H9 (cell line): ENCODE results near the gene TCF4. TPM values are rescaled to one million over a fixed set of nuclear protein-coding genes. Genes with fewer than 3 reads are reported as not detected.

ENCODE experiments used
- DNase-seq: peaks from one replicate; pipeline ENCODE4 v3.0.0-alpha.2; 2017
- H2AFZ ChIP-seq: one replicate; pipeline ENCODE4 v1.6.1; 2013; ENCODE audit warnings: mild to moderate bottlenecking, low read length, control low read depth, moderate library complexity
- H2AK5ac ChIP-seq: 2 replicates; pipeline ENCODE4 v1.6.1; 2013; ENCODE audit warnings: low read length, control low read depth, mixed read lengths; ENCODE audit not compliant: insufficient read length
- H2BK120ac ChIP-seq: one replicate; pipeline ENCODE4 v1.6.1; 2013; ENCODE audit warnings: low read depth, mild to moderate bottlenecking, low read length, control low read depth, inconsistent platforms; ENCODE audit not compliant: poor library complexity, severe bottlenecking
- H2BK12ac ChIP-seq: 2 replicates; pipeline ENCODE4 v1.6.1; 2013; ENCODE audit warnings: low read length, control low read depth, mixed read lengths, low read depth; ENCODE audit not compliant: insufficient read length
- H2BK15ac ChIP-seq: 2 replicates; pipeline ENCODE4 v1.6.1; 2013; ENCODE audit warnings: low read depth, low read length, control low read depth
- H2BK20ac ChIP-seq: one replicate; pipeline ENCODE4 v1.6.1; 2013; ENCODE audit warnings: low read depth, mild to moderate bottlenecking, low read length, control low read depth, inconsistent platforms; ENCODE audit not compliant: poor library complexity, severe bottlenecking
- H2BK5ac ChIP-seq: 2 replicates; pipeline ENCODE4 v1.6.1; 2013; ENCODE audit warnings: low read length, control low read depth, mixed read lengths; ENCODE audit not compliant: insufficient read length
- H3K14ac ChIP-seq: 2 replicates; pipeline ENCODE4 v1.6.1; 2013; ENCODE audit warnings: low read length, control low read depth; ENCODE audit not compliant: insufficient read depth
- H3K18ac ChIP-seq: 2 replicates; pipeline ENCODE4 v1.6.1; 2013; ENCODE audit warnings: low read depth, mild to moderate bottlenecking, mixed read lengths, low read length, control low read depth; ENCODE audit not compliant: insufficient read length
- H3K23ac ChIP-seq: 2 replicates; pipeline ENCODE4 v1.6.1; 2013; ENCODE audit warnings: low read length, control low read depth, mixed read lengths, low read depth; ENCODE audit not compliant: insufficient read length
- H3K23me2 ChIP-seq: 2 replicates; pipeline ENCODE4 v1.6.1; 2013; ENCODE audit warnings: low read depth, mild to moderate bottlenecking, mixed read lengths, low read length, control low read depth; ENCODE audit not compliant: insufficient read length, poor library complexity, severe bottlenecking
- H3K27ac ChIP-seq: 2 replicates; pipeline ENCODE4 v1.5.1; 2013; ENCODE audit warnings: low read length, control low read depth, mixed read lengths, low read depth; ENCODE audit not compliant: insufficient read length
- H3K27me3 ChIP-seq: 2 replicates; pipeline ENCODE4 v1.6.1; 2013; ENCODE audit warnings: low read length, control low read depth, inconsistent platforms; ENCODE audit not compliant: insufficient read depth
- H3K4ac ChIP-seq: 2 replicates; pipeline ENCODE4 v1.6.1; 2013; ENCODE audit warnings: low read depth, mild to moderate bottlenecking, control low read depth, inconsistent platforms, low read length, moderate library complexity
- H3K4me1 ChIP-seq: 2 replicates; pipeline ENCODE4 v1.6.1; 2013; ENCODE audit warnings: low read length, control low read depth, inconsistent platforms; ENCODE audit not compliant: insufficient read depth
- H3K4me2 ChIP-seq: 2 replicates; pipeline ENCODE4 v1.6.1; 2013; ENCODE audit warnings: low read length, control low read depth, mixed read lengths; ENCODE audit not compliant: insufficient read length, insufficient read depth
- H3K56ac ChIP-seq: 2 replicates; pipeline ENCODE4 v1.6.1; 2013; ENCODE audit warnings: low read depth, mild to moderate bottlenecking, mixed read lengths, low read length, control low read depth; ENCODE audit not compliant: insufficient read length
- H3K79me1 ChIP-seq: 2 replicates; pipeline ENCODE4 v1.6.1; 2013; ENCODE audit warnings: low read depth, mild to moderate bottlenecking, moderate library complexity, low read length, control low read depth, inconsistent platforms; ENCODE audit not compliant: insufficient read depth, poor library complexity, severe bottlenecking
- H3K79me2 ChIP-seq: 2 replicates; pipeline ENCODE4 v1.6.1; 2013; ENCODE audit warnings: low read length, control low read depth, inconsistent platforms; ENCODE audit not compliant: insufficient read depth
- H3K9ac ChIP-seq: 2 replicates; pipeline ENCODE4 v1.6.1; 2013; ENCODE audit warnings: low read length, control low read depth, mixed read lengths; ENCODE audit not compliant: insufficient read length; ENCODE audit errors: extremely low read depth
- H3K9me3 ChIP-seq: one replicate; pipeline ENCODE4 v1.6.1; 2013; ENCODE audit warnings: low read depth, low read length, inconsistent platforms; ENCODE audit not compliant: control insufficient read depth
- H3T11ph ChIP-seq: one replicate; pipeline ENCODE4 v1.6.1; 2013; ENCODE audit warnings: mild to moderate bottlenecking, low read length, control low read depth, inconsistent platforms
- H4K20me1 ChIP-seq: one replicate; pipeline ENCODE4 v1.6.1; 2013; ENCODE audit not compliant: control insufficient read depth, insufficient read length, insufficient read depth
- H4K5ac ChIP-seq: 2 replicates; pipeline ENCODE4 v1.6.1; 2013; ENCODE audit warnings: low read depth, mild to moderate bottlenecking, mixed read lengths, low read length, control low read depth; ENCODE audit not compliant: insufficient read length
- H4K8ac ChIP-seq: replicated peaks from 2 replicates; pipeline ENCODE4 v1.6.1; 2013; ENCODE audit warnings: low read length, control low read depth, mixed read lengths, low read depth; ENCODE audit not compliant: insufficient read length
- H4K91ac ChIP-seq: 2 replicates; pipeline ENCODE4 v1.6.1; 2013; ENCODE audit warnings: low read depth, mild to moderate bottlenecking, moderate library complexity, mixed read lengths, low read length, control low read depth; ENCODE audit not compliant: insufficient read length
- H3K27ac Mint-ChIP-seq, 3 experiments: 2 replicates in 2 of 3; 3 replicates in 1 of 3; pipeline ENCODE4 v1.8.0; 2020 to 2021; ENCODE audit warnings: mixed read lengths in 3 of 3, mild to moderate bottlenecking in 1 of 3, moderate library complexity in 1 of 3
- H3K27me3 Mint-ChIP-seq: 2 replicates; pipeline ENCODE4 v1.8.0; 2021; ENCODE audit warnings: low read depth, mild to moderate bottlenecking, moderate library complexity, mixed read lengths
- H3K36me3 Mint-ChIP-seq, 3 experiments: 2 replicates in 2 of 3; 3 replicates in 1 of 3; pipeline ENCODE4 v1.8.0; 2020 to 2021; ENCODE audit warnings: low read depth in 3 of 3, mixed read lengths in 3 of 3; ENCODE audit not compliant: insufficient read depth in 1 of 3
- H3K4me1 Mint-ChIP-seq, 2 experiments: 2 replicates each; pipeline ENCODE4 v1.8.0; 2020; ENCODE audit warnings: mixed read lengths in 2 of 2
- H3K4me3 Mint-ChIP-seq, 2 experiments: 2 replicates in 1 of 2; 3 replicates in 1 of 2; pipeline ENCODE4 v1.8.0; 2020 to 2021; ENCODE audit warnings: mild to moderate bottlenecking in 2 of 2, mixed read lengths in 2 of 2, moderate library complexity in 1 of 2
- H3K9me3 Mint-ChIP-seq, 2 experiments: 2 replicates in 1 of 2; 3 replicates in 1 of 2; pipeline ENCODE4 v1.8.0; 2020; ENCODE audit warnings: mild to moderate bottlenecking in 2 of 2, mixed read lengths in 2 of 2, moderate library complexity in 1 of 2
- CTCF ChIP-seq: fragments of 200-600 bp; sonication (generic); conservative IDR thresholded peaks from 3 replicates; pipeline ENCODE4 v1.8.0; 2021; ENCODE audit warnings: antibody characterized with exemption, mild to moderate bottlenecking
- whole genome bisulfite sequencing: extraction: QIAGEN DNeasy Blood & Tissue Kit; methylation state at CpG from one replicate; pipeline ENCODE4 v1.1.7; 2013; ENCODE audit warnings: missing lambda C conversion rate, low lambda C conversion rate, mixed read lengths; ENCODE audit not compliant: insufficient read length; ENCODE audit errors: extremely low coverage; 5-methylcytosine and 5-hydroxymethylcytosine counted together
- total RNA-seq: library from RNA; stranded (reverse); gene quantifications from 2 replicates; pipeline ENCODE4 v1.2.1, GENCODE V29; 2021

Gene TCF4
- total RNA-seq, 1 experiment from 2014 or later: 99.4 TPM

GRCh38 chr18:55579501-55580270 lies 8.3 kb downstream of the TCF4 start:
- WGBS: no CpG with 5 or more reads among the region's 4 CpGs
- Histone ChIP-seq H2BK15ac (no peak overlapping the region), H3K79me1 (peaks cover 5% of the 10 kb centered on the region), H3K27ac (no peak overlapping the region), H4K20me1 (no peaks in the 10 kb centered on the region), H4K91ac (no peak overlapping the region), H3T11ph (no peak overlapping the region), H3K79me2 (peaks cover 19% of the 10 kb centered on the region; the same call in 1 of the 2 replicates), H2AK5ac (no peak overlapping the region), H2BK20ac (no peak overlapping the region), H3K4ac (no peak overlapping the region), H3K9me3 (no peaks in the 10 kb centered on the region), H3K23ac (no peak overlapping the region), H3K18ac (no peak overlapping the region), H3K4me1 (peaks cover 8% of the 10 kb centered on the region; the same call in 1 of the 2 replicates), H2AFZ (no peak overlapping the region), H3K9ac (no peak overlapping the region), H2BK120ac (no peak overlapping the region), H2BK12ac (no peak overlapping the region), H3K14ac (no peak overlapping the region), H3K27me3 (no peaks in the 10 kb centered on the region), H3K56ac (no peak overlapping the region), H4K8ac (no peak overlapping the region), H4K5ac (no peak overlapping the region), H3K23me2 (no peaks in the 10 kb centered on the region), H2BK5ac (no peak overlapping the region), H3K4me2 (no peak overlapping the region)
- H3K4me1 Mint-ChIP-seq: peaks cover 77 to 80% of the 10 kb centered on the region in 2 experiments
- DNase-seq: no peak
- no peaks in the 10 kb centered on the region for H3K27me3 Mint-ChIP-seq
- no peak overlapping the region; a peak in 1 of 5 replicates for H3K4me3 Mint-ChIP-seq
- H3K36me3 Mint-ChIP-seq: peaks cover 2 to 35% (median 12%) of the 10 kb centered on the region in 3 experiments; a peak in 5 of 7 replicates
- TF ChIP-seq CTCF: no peak
- H3K9me3 Mint-ChIP-seq: no peaks in the 10 kb centered on the region
- H3K27ac Mint-ChIP-seq: peak overlapping the region in 1 of 3 experiments; percentile 80; a peak in 4 of 7 replicates
